Left forelimb (tissue), 1 donor: ENCODE data around the gene CLIC2.

ENCODE experiments used
- DNase-seq: peaks from one replicate; pipeline ENCODE4 v3.0.0-alpha.2; 2018; ENCODE audit warnings: low spot score

CLIC2 gene

DNA sequence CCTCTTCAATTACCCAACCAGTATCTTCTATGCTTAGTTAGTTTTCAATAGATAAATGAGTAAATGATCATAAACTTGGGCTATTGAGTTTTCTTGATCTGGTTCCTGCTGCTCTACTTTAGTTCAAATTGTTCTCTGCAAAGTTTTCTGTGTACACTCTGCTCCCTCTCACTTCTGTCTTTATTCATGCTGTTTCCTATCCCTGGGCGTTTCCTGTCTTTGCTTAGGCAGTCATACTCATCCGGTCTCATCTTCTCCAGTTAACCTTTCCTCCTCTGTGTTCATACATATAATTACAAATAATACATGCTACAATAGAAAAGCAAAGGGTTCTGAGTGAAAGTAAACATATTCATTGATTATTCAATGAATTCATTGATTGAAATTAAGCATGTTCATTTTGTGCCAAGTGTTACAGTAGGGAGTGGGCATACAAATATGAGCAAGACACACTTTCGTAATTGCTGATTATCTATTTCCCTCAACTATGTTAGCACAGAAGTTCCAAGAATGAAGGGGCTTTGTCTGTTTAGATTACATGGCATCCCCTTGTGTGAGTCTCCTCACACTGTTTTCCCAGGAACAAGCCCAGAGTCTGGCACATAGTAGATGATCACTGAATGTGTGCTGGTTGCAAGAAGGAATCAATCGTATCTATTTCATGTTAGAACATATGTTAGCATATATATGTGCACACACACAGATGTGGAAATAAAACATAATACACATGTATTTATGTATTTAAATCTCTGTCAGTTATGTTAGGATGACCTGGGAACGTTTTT, 71.3 kb downstream of the CLIC2 start:
- no peak for DNase-seq

DNA sequence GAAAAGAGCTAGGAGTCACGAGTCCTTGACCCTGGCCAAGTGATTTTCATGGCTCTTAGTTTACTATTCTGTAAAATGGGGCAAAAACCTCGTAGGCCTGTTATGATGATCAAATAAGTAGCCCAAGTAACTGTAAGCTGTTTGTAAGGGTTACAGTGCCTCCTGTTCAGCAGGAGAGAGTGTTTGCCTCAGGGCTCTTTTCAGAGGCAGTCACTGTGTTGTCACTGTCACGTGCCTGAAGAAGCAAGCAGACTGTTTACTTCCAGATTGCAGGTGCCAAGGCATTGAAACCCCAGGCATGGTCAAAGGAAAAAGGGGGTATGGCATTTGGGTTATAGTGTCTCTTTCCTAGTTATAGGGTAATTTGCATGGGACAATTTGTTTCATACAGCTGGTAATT, 74.7 kb downstream of the CLIC2 start:
- DNase-seq = no peak

GRCh38 chrX:155251391-155251790, 83.0 kb downstream of the CLIC2 start:
- DNase-seq = no peak

DNA sequence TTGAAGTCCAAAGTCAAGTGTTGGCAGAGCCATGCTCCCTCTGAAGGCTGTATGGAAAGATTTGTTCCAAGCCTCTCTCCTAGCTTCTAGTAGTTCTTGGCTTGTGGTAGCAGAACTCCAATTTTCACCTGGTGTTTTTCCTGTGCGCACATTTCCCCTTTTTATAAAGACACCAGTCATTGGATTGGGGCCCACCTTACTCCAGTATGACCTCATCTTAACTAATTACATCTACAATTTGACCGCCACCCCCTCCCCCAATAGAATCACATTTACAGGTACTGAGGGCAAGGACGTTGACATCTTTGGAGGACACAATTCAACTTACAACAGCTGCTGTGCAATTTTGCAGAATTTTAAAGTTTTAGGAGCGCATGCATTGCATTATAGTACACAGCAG, 86.9 kb downstream of the CLIC2 start:
- DNase-seq = no peak

DNA sequence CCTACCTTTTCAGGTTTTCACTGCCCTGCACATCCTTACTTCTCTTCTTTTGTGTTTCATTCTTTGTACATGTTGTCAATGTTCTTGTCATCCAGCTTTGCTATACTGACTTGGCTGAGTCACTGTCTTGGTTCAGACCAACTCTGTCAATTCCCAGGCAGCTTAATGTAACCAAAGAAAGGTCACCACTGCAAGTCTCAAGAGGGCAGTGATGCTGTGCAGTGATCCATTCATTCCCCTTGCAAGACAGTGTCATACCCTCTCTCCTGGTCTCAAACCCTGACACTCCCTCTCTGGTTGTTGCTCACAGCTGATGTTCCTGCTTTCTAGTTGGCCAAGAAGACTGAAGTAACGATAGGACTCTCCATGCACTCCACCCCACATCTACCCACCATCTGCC, 87.7 kb downstream of the CLIC2 start:
- no peak for DNase-seq

DNA sequence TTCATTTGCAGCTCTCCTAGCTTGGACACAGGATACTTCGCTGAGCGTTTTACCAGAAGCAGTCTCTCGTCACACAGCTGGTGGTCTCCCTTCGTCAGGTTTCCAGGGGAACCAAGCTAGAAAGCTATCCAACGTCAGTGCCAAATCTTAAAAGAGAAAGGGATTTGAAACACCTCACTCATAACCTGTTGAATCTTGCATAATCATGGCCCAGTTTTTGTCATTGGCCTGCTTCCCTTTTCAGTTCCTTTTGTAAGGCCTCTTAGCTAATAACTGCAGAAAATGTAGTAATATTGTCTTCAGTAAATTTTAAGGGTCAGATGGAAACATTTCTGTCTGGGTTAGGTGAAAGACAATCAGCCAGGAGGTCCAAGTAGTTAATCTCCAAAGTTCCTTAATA, 92.1 kb downstream of the CLIC2 start:
- DNase-seq = no peak

- DNase-seq = no peak
Measured at GRCh38 chrX:155237719-155238118, 96.7 kb downstream of the CLIC2 start.

DNA sequence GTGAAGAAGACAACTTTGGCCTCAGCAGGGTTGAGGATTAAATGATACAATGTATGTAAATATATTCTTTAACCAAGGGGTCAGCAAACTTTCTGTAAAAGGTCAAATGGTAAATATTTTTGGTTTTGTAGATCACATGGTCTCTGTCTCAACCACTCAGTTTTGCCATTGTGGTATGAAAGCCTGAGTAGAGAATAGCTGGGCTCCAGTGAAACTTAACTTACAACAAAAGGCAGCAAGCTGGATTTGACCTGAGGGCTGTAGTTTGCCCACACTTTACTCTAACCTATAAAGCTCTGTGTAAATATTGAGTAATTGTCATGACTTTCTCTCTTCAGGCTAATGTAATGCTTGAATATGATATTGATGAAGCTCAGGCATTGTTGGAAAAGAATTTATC, 98.5 kb downstream of the CLIC2 start:
- no peak for DNase-seq

- no peak for DNase-seq
Measured at GRCh38 chrX:155231163-155231562, 103.3 kb downstream of the CLIC2 start.
